ENCODE data around the gene SCNN1A. TPM values are rescaled to one million over a fixed set of nuclear protein-coding genes. Genes with fewer than 3 reads are reported as not detected.
A peak's percentile ranks its signal among the peaks of the same experiment; 100 is the strongest.

Gene SCNN1A
- total and polyA plus RNA-seq, 2 of the 4 experiments (the other 2 are of a cell fraction) = 0.41 TPM; not detected in 1

GRCh38 chr12:6378709-6379472 lies 3.5 kb upstream of the SCNN1A start (continued):
- TF ChIP-seq SMC3 (IDR thresholded peaks at IDR 0.05; ENCODE audit: low read depth, low read length) (no peak), MAFK (IDR thresholded peaks at IDR 0.05; ENCODE audit: low read depth, low read length) (no peak)

GRCh38 chr12:6377667-6377994 lies 2.3 kb upstream of the SCNN1A start:
- 82% methylated on average over 2 of the region's 4 CpGs; no CpG with 5 or more reads in 1 of the 2 experiments for WGBS, 2 experiments (ENCODE audit: extremely low coverage in 2 of 2, insufficient read length in 1 of 2)

More at GRCh38 chr12:6377667-6377994, 2.3 kb upstream of the SCNN1A start:
- peaks cover 0 to under 1% of the 10 kb centered on the region in 2 experiments; a peak in 2 of 4 replicates for H3K79me1 ChIP-seq (ENCODE audit: low read depth in 1 of 2, low read length in 2 of 2)
- H3K9ac ChIP-seq (ENCODE audit: low read depth, low read length) = no peak overlapping the region
- BruUV-seq (replicated peaks) = no TSS peak
- no peak overlapping the region for H4K5ac ChIP-seq (ENCODE audit: low read depth, low read length)
- no peak overlapping the region for H3K23ac ChIP-seq (ENCODE audit: low read depth, low read length)
- H2AK5ac ChIP-seq (ENCODE audit: low read depth, low read length) = no peak overlapping the region
- H3K9me1 ChIP-seq (ENCODE audit: insufficient read depth, low read length) = peaks cover 15% of the 10 kb centered on the region; the same call in 1 of the 2 replicates
- H3K56ac ChIP-seq (ENCODE audit: extremely low read depth, insufficient read depth, low read length) = no peak overlapping the region
- peak overlapping the region; percentile 38; the same call in 1 of the 2 replicates for H3K4ac ChIP-seq (ENCODE audit: low read depth, low read length)
- ChIA-PET POLR2A (ENCODE audit: unreplicated experiment) (no interaction called here), CTCF (no interaction called here)
- H3K4me3 ChIP-seq (ENCODE audit: insufficient read depth, low read depth, low read length) = no peak overlapping the region
- no peak for ATAC-seq (ENCODE audit: low read depth)
- H3K27ac ChIP-seq (ENCODE audit: insufficient read depth, low read length) = no peak overlapping the region
- no peak overlapping the region for H2AFZ ChIP-seq (replicated peaks; ENCODE audit: low read length, poor library complexity)
- H4K8ac ChIP-seq (ENCODE audit: low read depth in 2 of 2, low read length in 2 of 2) = no peak overlapping the region
- no peak overlapping the region for H2BK15ac ChIP-seq (ENCODE audit: low read depth, low read length)
- no peak overlapping the region for H4K91ac ChIP-seq (ENCODE audit: insufficient read depth, low read depth, low read length)
- DNase-seq = no peak
- H3K4me1 ChIP-seq (ENCODE audit: control insufficient read depth, insufficient read depth, low read length) = peaks cover 18% of the 10 kb centered on the region
- H3K36me3 ChIP-seq (ENCODE audit: control insufficient read depth, insufficient read depth, low read length) = no peaks in the 10 kb centered on the region
- no peak overlapping the region for H3K14ac ChIP-seq (replicated peaks; ENCODE audit: low read depth, low read length)
- H2AK9ac ChIP-seq (replicated peaks; ENCODE audit: low read depth, low read length, poor library complexity) = peak overlapping the region; percentile 9
- H2BK120ac ChIP-seq (ENCODE audit: low read depth, low read length) = peak overlapping the region; percentile 6; the same call in 1 of the 2 replicates
- no peaks in the 10 kb centered on the region for H3K27me3 ChIP-seq (ENCODE audit: control insufficient read depth, insufficient read depth, low read length)
- H3K4me2 ChIP-seq (ENCODE audit: low read depth, low read length) = no peak overlapping the region
- in situ Hi-C loops (cut with MboI; ENCODE audit: low sequenced_read_pairs) = no loop called here
- H2BK20ac ChIP-seq (ENCODE audit: low read depth, low read length) = peak overlapping the region; percentile 21; the same call in 1 of the 2 replicates
- dilution Hi-C loops (cut with HindIII; ENCODE audit: low sequenced_read_pairs, unreplicated experiment) = no loop called here
- no peaks in the 10 kb centered on the region for H3K9me3 ChIP-seq (ENCODE audit: control insufficient read depth, insufficient read depth, low read length)
- intact Hi-C loops (cut with micrococcal nuclease) = no loop called here
- TF ChIP-seq BHLHE40 (IDR thresholded peaks at IDR 0.05; ENCODE audit: low read depth, low read length) = no peak
- no peak for TF ChIP-seq NFE2L2 (IDR thresholded peaks at IDR 0.05; ENCODE audit: low read depth, low read length)
- no peak for TF ChIP-seq FOS (IDR thresholded peaks at IDR 0.05; ENCODE audit: low read depth, low read length)
- TF ChIP-seq RCOR1 (IDR thresholded peaks at IDR 0.05; ENCODE audit: insufficient replicate concordance, low read length) = no peak
- no peak for TF ChIP-seq RFX5 (IDR thresholded peaks at IDR 0.05; ENCODE audit: low read depth, low read length)
- no peak for TF ChIP-seq SMC3 (IDR thresholded peaks at IDR 0.05; ENCODE audit: low read depth, low read length)
- TF ChIP-seq MAFK (IDR thresholded peaks at IDR 0.05; ENCODE audit: low read depth, low read length) = no peak
- no peak for TF ChIP-seq MXI1 (IDR thresholded peaks at IDR 0.05; ENCODE audit: borderline replicate concordance, low read depth, low read length)
- no peak for TF ChIP-seq CEBPB (IDR thresholded peaks at IDR 0.05; ENCODE audit: low read depth, low read length)
- no peak for TF ChIP-seq POLR2A (IDR thresholded peaks at IDR 0.05; ENCODE audit: low read depth, low read length)
- TF ChIP-seq ELK1 (IDR thresholded peaks at IDR 0.05; ENCODE audit: borderline replicate concordance, low read depth, low read length) = no peak
- TF ChIP-seq CTCF (conservative IDR thresholded peaks at IDR 0.05; ENCODE audit: low read depth, low read length) = no peak
- no peak for TF ChIP-seq RAD21 (IDR thresholded peaks at IDR 0.05; ENCODE audit: low read length)
- H3K18ac ChIP-seq (ENCODE audit: low read depth, low read length) = no peak overlapping the region
- H2BK5ac ChIP-seq (ENCODE audit: low read depth, low read length, poor library complexity, severe bottlenecking) = no peak overlapping the region
- H4K20me1 ChIP-seq (ENCODE audit: insufficient read depth, low read length) = no peaks in the 10 kb centered on the region

Measured in IMR-90 (cell line).